NCI-H1694 (cell line): ENCODE data around the gene SPRY1.

Source experiments
- DNase-seq: peaks from one replicate; lab custom pipeline; 2025; lab: John Stamatoyannopoulos, UW

The SPRY1 gene

GRCh38 chr4:123443401-123444289 lies 47.0 kb downstream of the SPRY1 start:
- DNase-seq = no peak

- no peak for DNase-seq
Observed at GRCh38 chr4:123444290-123444731, 47.7 kb downstream of the SPRY1 start.

- DNase-seq = no peak
Observed at GRCh38 chr4:123446865-123447474, 50.4 kb downstream of the SPRY1 start.

- no peak for DNase-seq
Observed at GRCh38 chr4:123449362-123449761, 52.8 kb downstream of the SPRY1 start.

- DNase-seq = no peak
Observed at GRCh38 chr4:123449780-123450179, 53.2 kb downstream of the SPRY1 start.

- DNase-seq = no peak
Observed at GRCh38 chr4:123450393-123450792, 53.8 kb downstream of the SPRY1 start.

GRCh38 chr4:123452616-123453015 lies 56.0 kb downstream of the SPRY1 start:
- DNase-seq = no peak

GRCh38 chr4:123453061-123453680 lies 56.6 kb downstream of the SPRY1 start:
- DNase-seq = no peak
